GM12878 (cell line): Measurements from ENCODE around the gene GIT1. TPM values are rescaled to one million over a fixed set of nuclear protein-coding genes. Genes with fewer than 3 reads are reported as not detected.

Experiments
- ATF7 ChIP-seq: fragments of 450-650 bp; IDR thresholded peaks from 2 replicates; pipeline ENCODE4 v1.6.1; 2016; ENCODE audit warnings: low read depth, mild to moderate bottlenecking
- DPF2 ChIP-seq: fragments of 450-650 bp; IDR thresholded peaks from 2 replicates; pipeline ENCODE4 v1.6.1; 2017; ENCODE audit warnings: mild to moderate bottlenecking
- NR2F1 ChIP-seq: fragments of 450-650 bp; conservative IDR thresholded peaks from 2 replicates; pipeline ENCODE4 v1.6.1; 2017; ENCODE audit warnings: mild to moderate bottlenecking
- SIN3A ChIP-seq: IDR thresholded peaks from 2 replicates; pipeline ENCODE4 v1.6.1; 2012; ENCODE audit warnings: low read depth, low read length, improper control_type of control experiment
- TBL1XR1 ChIP-seq: IDR thresholded peaks from 2 replicates; pipeline ENCODE4 v1.6.1; 2012; ENCODE audit warnings: low read depth, low read length, improper control_type of control experiment
- ZNF207 ChIP-seq: fragments of 450-650 bp; IDR thresholded peaks from 2 replicates; pipeline ENCODE4 v1.6.1; 2014; ENCODE audit warnings: antibody characterized with exemption, mild to moderate bottlenecking, borderline replicate concordance
- polyA plus RNA-seq, 11 experiments: library from polyadenylated mRNA; depleted of rRNA in 4 of 11; unstranded in 6 of 11; stranded (reverse) in 5 of 11; fragments of >200 nt; fragmentation: Nextera tagmentation in 4 of 11; fragmentation: Illumina TruSeq in 1 of 11; extraction: Ambion mirVana in 4 of 11; extraction: Trizol in 1 of 11; gene quantifications; 1 replicate in 1 of 11; 2 replicates in 10 of 11; pipeline versions ENCODE4 v1.2.1 to v1.2.3, GENCODE V29; 2011 to 2016; ENCODE audit warnings: inconsistent platforms in 2 of 11, missing spikeins in 2 of 11, low read depth in 1 of 11
- total RNA-seq, 4 experiments: library from RNA; depleted of rRNA in 3 of 4; stranded (reverse); fragments of >200 nt in 3 of 4; fragmentation: Illumina TruSeq in 1 of 4; extraction: Trizol in 1 of 4; gene quantifications; 2 replicates each; pipeline versions ENCODE4 v1.2.1 to v1.2.3, GENCODE V29; 2013 to 2021
- TF ChIP-seq, protein P1 (sequence below): IDR thresholded peaks from 2 replicates; pipeline ENCODE4 v1.6.1; 2012; ENCODE audit warnings: improper control_type of control experiment, low read depth, low read length; ENCODE audit not compliant: insufficient replicate concordance
- TF ChIP-seq, protein P2 (sequence below): IDR thresholded peaks from 2 replicates; pipeline ENCODE4 v1.6.1; 2012; ENCODE audit warnings: low read depth, low read length, improper control_type of control experiment
- TF ChIP-seq, protein P3 (sequence below): IDR thresholded peaks from 2 replicates; pipeline ENCODE4 v1.6.1; 2011; ENCODE audit warnings: mild to moderate bottlenecking, low read depth, low read length, moderate library complexity; ENCODE audit not compliant: insufficient replicate concordance

The GIT1 gene
- total and polyA plus RNA-seq, 10 of the 15 experiments (the other 5 are each of a cell fraction or from before 2014, with no cell fraction given), result 0.24 to 45.3 (median 20.9) TPM

DNA sequence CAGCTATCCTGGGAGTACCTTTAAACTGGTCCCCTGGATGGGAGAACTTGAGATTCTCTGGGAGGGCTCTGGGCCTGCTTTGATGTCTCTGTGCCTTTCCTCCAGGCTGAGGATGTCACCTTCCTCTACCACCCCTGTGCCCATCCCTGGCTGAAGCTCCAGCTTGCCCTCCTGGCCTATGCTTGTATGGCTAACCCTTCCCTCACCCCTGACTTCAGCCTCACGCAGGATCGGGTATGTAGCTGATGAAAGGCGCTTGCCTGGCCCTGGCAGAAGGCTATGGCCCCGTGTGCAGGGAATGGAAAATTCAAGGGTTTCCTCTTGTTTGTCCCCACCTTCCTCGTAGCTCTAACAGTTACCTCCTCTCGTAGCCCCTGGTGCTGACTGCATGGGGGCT, 18.0 kb downstream of the GIT1 start (continued):
- TF ChIP-seq, protein P1, sequence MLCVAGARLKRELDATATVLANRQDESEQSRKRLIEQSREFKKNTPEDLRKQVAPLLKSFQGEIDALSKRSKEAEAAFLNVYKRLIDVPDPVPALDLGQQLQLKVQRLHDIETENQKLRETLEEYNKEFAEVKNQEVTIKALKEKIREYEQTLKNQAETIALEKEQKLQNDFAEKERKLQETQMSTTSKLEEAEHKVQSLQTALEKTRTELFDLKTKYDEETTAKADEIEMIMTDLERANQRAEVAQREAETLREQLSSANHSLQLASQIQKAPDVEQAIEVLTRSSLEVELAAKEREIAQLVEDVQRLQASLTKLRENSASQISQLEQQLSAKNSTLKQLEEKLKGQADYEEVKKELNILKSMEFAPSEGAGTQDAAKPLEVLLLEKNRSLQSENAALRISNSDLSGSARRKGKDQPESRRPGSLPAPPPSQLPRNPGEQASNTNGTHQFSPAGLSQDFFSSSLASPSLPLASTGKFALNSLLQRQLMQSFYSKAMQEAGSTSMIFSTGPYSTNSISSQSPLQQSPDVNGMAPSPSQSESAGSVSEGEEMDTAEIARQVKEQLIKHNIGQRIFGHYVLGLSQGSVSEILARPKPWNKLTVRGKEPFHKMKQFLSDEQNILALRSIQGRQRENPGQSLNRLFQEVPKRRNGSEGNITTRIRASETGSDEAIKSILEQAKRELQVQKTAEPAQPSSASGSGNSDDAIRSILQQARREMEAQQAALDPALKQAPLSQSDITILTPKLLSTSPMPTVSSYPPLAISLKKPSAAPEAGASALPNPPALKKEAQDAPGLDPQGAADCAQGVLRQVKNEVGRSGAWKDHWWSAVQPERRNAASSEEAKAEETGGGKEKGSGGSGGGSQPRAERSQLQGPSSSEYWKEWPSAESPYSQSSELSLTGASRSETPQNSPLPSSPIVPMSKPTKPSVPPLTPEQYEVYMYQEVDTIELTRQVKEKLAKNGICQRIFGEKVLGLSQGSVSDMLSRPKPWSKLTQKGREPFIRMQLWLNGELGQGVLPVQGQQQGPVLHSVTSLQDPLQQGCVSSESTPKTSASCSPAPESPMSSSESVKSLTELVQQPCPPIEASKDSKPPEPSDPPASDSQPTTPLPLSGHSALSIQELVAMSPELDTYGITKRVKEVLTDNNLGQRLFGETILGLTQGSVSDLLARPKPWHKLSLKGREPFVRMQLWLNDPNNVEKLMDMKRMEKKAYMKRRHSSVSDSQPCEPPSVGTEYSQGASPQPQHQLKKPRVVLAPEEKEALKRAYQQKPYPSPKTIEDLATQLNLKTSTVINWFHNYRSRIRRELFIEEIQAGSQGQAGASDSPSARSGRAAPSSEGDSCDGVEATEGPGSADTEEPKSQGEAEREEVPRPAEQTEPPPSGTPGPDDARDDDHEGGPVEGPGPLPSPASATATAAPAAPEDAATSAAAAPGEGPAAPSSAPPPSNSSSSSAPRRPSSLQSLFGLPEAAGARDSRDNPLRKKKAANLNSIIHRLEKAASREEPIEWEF, result no peak
- TF ChIP-seq TBL1XR1, result no peak
- no peak for TF ChIP-seq ZNF207
- TF ChIP-seq, protein P2, sequence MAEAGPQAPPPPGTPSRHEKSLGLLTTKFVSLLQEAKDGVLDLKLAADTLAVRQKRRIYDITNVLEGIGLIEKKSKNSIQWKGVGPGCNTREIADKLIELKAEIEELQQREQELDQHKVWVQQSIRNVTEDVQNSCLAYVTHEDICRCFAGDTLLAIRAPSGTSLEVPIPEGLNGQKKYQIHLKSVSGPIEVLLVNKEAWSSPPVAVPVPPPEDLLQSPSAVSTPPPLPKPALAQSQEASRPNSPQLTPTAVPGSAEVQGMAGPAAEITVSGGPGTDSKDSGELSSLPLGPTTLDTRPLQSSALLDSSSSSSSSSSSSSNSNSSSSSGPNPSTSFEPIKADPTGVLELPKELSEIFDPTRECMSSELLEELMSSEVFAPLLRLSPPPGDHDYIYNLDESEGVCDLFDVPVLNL, result no peak
- TF ChIP-seq SIN3A, result no peak
- no peak for TF ChIP-seq ATF7
- TF ChIP-seq, protein P3, sequence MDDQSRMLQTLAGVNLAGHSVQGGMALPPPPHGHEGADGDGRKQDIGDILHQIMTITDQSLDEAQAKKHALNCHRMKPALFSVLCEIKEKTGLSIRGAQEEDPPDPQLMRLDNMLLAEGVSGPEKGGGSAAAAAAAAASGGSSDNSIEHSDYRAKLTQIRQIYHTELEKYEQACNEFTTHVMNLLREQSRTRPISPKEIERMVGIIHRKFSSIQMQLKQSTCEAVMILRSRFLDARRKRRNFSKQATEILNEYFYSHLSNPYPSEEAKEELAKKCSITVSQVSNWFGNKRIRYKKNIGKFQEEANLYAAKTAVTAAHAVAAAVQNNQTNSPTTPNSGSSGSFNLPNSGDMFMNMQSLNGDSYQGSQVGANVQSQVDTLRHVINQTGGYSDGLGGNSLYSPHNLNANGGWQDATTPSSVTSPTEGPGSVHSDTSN, result no peak
- TF ChIP-seq NR2F1, result no peak
- TF ChIP-seq DPF2, result no peak
